Cardiac fibroblast (primary cell): ENCODE results near the gene CXCL3.
A peak's percentile ranks its signal among the peaks of the same experiment; 100 is the strongest.
"Not testable (repeated sequence)": the region's sequence is repeated elsewhere in the genome, so short reads cannot be mapped to it uniquely, and the experiment has no call there.

Source experiments
- DNase-seq, 2 donors: peaks; one replicate each; pipeline versions ENCODE4 v3.0.0 to v3.0.0-alpha.2; 2010; ENCODE audit warnings: low read depth in 2 of 2
- H3K4me3 ChIP-seq, 2 donors: replicated peaks in 1 of 2; 1 replicate in 1 of 2; 2 replicates in 1 of 2; pipeline ENCODE4 v1.5.1; 2011; ENCODE audit warnings: low read depth in 2 of 2, low read length in 2 of 2, mild to moderate bottlenecking in 2 of 2, moderate library complexity in 1 of 2
- CTCF ChIP-seq: IDR thresholded peaks from one replicate; pipeline ENCODE4 v1.5.1; 2011; ENCODE audit warnings: low read depth, mild to moderate bottlenecking, low read length, inconsistent platforms

CXCL3 gene

DNA sequence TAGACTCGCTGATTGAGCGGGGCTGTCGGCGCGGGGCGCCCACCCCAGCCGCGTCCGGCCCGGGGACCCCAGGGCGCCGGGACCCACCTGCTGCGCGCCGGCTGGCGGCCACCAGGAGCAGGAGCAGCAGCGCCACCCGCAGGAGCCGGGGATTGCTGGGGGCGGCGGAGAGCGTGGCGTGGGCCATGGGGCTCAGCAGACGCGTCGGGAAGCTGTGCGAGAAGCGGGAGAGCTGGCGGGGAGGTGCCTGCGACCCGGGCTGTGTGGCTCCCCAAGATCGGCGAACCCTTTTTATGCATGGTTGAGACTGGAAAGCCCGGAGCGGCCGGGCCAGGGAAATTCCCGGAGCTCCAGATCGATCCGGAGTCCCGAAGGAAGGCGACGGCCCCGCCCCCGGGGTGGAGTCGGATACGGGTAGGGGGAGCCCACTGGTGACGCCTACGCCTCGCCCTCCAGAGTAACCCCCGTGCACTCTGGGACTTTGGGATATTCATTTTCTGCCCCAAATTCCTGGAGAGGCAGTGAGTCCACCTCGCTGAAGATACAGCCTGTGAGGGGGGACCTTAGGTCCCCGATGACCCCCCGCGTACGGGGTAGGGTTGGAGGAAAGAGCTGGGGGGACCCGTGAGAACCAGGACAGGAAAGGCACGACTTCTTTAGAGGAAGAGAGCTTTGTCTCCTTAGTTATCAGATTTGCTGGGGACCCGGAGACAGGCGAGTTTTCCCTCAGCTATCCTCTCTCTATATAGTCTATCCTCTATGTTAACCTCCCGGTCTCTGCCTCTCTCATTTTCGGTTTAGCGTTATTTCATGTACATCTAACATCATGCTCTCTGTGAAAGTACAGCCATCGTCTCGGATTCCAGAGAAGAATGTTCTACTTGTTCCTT is at the start of gene CXCL3:
TSS of gene CXCL3 (minus strand) at position 265 of the 890 bp plus-strand sequence. CDS start at position 187, 78 bp downstream.
- peak; percentile 78 to 85 for DNase-seq
- no peak for TF ChIP-seq CTCF
- peak within 1 kb of the TSS; percentile 70 to 80 for H3K4me3 ChIP-seq

DNA sequence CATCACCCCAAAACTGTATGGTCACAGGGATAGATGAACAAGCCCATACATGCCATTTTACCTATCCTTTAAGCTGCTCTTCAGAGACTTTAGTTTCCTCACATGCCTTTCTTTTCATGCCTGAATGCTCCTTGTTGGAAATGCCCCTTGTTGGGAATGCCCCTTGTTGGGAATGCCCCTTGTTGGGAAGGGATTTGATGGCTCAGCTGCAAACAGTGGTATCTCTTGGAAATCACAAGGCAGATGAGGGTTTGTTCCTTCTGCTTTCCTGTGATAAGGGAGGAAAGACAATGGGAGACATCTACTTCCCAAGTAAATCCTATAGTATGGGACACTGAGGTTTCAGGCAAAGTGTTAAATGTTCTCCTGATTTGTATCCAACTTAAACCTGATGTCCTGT is 49.0 kb upstream of the CXCL3 start:
- H3K4me3 ChIP-seq, result no peak overlapping the region
- no peak for TF ChIP-seq CTCF

GRCh38 chr4:74085669-74086068 is 47.2 kb upstream of the CXCL3 start:
- no peak for DNase-seq
- TF ChIP-seq CTCF, result no peak

More for the DNA sequence above, 49.0 kb upstream of the CXCL3 start:
- DNase-seq, result no peak

DNA sequence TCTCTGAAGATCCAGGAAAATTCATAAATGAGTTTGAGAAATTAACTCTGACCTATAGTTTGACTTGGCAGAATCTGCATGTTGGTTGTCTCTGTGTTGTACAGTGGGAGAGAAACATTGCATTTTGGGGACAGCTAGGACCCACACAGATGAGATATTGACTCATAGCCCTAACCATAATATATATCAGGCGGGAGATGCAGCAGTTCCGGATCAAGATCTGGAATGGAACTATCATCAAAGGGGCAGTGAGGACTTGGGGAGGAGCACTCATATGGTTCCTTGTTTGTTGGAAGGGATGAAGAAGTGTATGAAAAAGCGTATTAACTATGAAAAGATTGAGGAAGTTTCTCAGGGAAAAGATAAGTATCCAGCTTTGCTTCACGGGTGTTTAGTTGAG is 46.5 kb upstream of the CXCL3 start:
- DNase-seq, result no peak
- H3K4me3 ChIP-seq, result no peak overlapping the region
- no peak for TF ChIP-seq CTCF

More at GRCh38 chr4:74085669-74086068, 47.2 kb upstream of the CXCL3 start:
- H3K4me3 ChIP-seq, result no peak overlapping the region

- H3K4me3 ChIP-seq, result no peak overlapping the region
- no peak for TF ChIP-seq CTCF
- DNase-seq, result no peak
Observed at GRCh38 chr4:74083546-74083945, 45.1 kb upstream of the CXCL3 start.

GRCh38 chr4:74081035-74081434 is 42.5 kb upstream of the CXCL3 start:
- no peak overlapping the region for H3K4me3 ChIP-seq
- TF ChIP-seq CTCF, result no peak
- DNase-seq, result no peak

DNA sequence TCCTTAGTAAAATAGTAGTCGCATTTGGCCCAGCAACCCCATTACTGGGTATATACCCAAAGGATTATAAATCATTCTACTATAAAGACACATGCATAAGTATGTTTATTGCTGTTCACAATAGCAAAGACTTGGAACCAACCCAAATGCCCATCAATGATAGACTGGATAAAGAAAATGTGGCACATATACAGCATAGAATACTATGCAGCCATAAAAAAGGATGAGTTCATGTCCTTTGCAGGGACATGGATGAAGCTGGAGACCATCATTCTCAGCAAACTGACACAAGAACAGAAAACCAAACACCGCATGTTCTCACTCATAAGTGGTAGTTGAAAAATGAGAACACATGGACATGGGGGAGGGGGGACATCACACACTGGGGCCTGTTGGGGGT is 41.9 kb upstream of the CXCL3 start:
- H3K4me3 ChIP-seq, DNase-seq: not testable (repeated sequence)

DNA sequence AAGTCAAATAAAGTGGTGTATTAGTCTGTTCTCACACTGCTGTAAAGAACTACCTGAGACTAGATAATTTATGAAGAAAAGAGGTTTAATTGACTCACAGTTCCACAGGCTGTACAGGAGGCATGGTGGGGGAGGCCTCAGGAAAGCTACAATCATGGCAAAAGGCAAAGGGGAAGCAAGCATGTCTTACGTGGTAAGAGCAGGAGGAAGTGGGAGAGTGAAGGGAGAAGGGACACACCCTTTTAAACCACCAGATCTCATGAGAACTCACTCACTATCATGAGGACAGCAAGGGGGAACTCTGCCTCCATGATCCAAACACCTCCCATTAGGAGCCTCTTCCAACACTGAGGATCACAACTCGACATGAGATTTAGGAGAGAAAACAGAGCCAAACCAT is 40.5 kb upstream of the CXCL3 start:
- not testable (repeated sequence) for H3K4me3 ChIP-seq, DNase-seq
